HEK293 (cell line): ENCODE results near the gene NRIP1.

ENCODE experiments used
- CTCF ChIA-PET: fragments of 350-600 bp; formaldehyde crosslinking; extraction: SDS; loops from one replicate; lab custom pipeline; 2021; ENCODE audit warnings: antibody characterized with exemption; lab: Yijun Ruan, JAX
- POLR2A ChIA-PET: fragments of 300-600 bp; formaldehyde crosslinking; extraction: SDS; loops from one replicate; lab custom pipeline; 2020; ENCODE audit warnings: antibody characterized with exemption, inconsistent platforms; lab: Yijun Ruan, JAX
- H3K27ac ChIP-seq: fragments of 200-500 bp; sonication (Bioruptor generic); 2 replicates; pipeline ENCODE4 v1.5.1; 2014; ENCODE audit warnings: low read depth, low read length, control low read depth, inconsistent platforms; ENCODE audit errors: extremely low read depth
- H3K36me3 ChIP-seq, 2 experiments: fragments of 200-500 bp in 1 of 2; sonication (Bioruptor generic) in 1 of 2; 1 replicate in 1 of 2; 2 replicates in 1 of 2; pipeline ENCODE4 v1.5.1; 2014 to 2017; ENCODE audit warnings: inconsistent platforms in 2 of 2, low read length in 2 of 2; ENCODE audit not compliant: control insufficient read depth in 2 of 2, insufficient read depth in 1 of 2
- H3K4me1 ChIP-seq: fragments of 200-500 bp; sonication (Bioruptor generic); 2 replicates; pipeline ENCODE4 v1.5.1; 2014; ENCODE audit warnings: mild to moderate bottlenecking, low read length, inconsistent platforms; ENCODE audit not compliant: control insufficient read depth, insufficient read depth
- H3K4me3 ChIP-seq: 2 replicates; pipeline ENCODE4 v1.5.1; 2011; ENCODE audit warnings: low read depth, mild to moderate bottlenecking, control low read depth, low read length, moderate library complexity
- H3K9me3 ChIP-seq: fragments of 200-500 bp; sonication (Bioruptor generic); 2 replicates; pipeline ENCODE4 v1.5.1; 2014; ENCODE audit warnings: low read depth, low read length, inconsistent platforms; ENCODE audit not compliant: control insufficient read depth, insufficient read depth
- KLF16 ChIP-seq: fragments of 450-650 bp; formaldehyde crosslinking; IDR thresholded peaks from 2 replicates; pipeline ENCODE4 v1.5.1; 2017; ENCODE audit warnings: missing biosample characterization, missing genetic modification characterization
- SETDB1 ChIP-seq: IDR thresholded peaks from one replicate; pipeline ENCODE4 v1.6.1; 2017; ENCODE audit warnings: mild to moderate bottlenecking, low read length, moderate library complexity, mixed read lengths; ENCODE audit not compliant: insufficient read length
- SP7 ChIP-seq: fragments of 450-650 bp; formaldehyde crosslinking; IDR thresholded peaks from 2 replicates; pipeline ENCODE4 v1.5.1; 2016; ENCODE audit warnings: missing biosample characterization, missing genetic modification characterization
- ZBTB48 ChIP-seq: fragments of 450-650 bp; formaldehyde crosslinking; IDR thresholded peaks from 2 replicates; pipeline ENCODE4 v1.5.1; 2016; ENCODE audit warnings: missing biosample characterization, missing genetic modification characterization
- ZFP41 ChIP-seq: fragments of 450-650 bp; formaldehyde crosslinking; IDR thresholded peaks from 2 replicates; pipeline ENCODE4 v1.5.1; 2016; ENCODE audit warnings: missing biosample characterization, missing genetic modification characterization, borderline replicate concordance
- ZIC2 ChIP-seq: fragments of 450-650 bp; formaldehyde crosslinking; IDR thresholded peaks from 2 replicates; pipeline ENCODE4 v1.5.1; 2016; ENCODE audit warnings: missing biosample characterization, missing genetic modification characterization
- ZNF133 ChIP-seq: fragments of 450-650 bp; formaldehyde crosslinking; IDR thresholded peaks from 2 replicates; pipeline ENCODE4 v1.5.1; 2016; ENCODE audit warnings: missing biosample characterization, missing genetic modification characterization
- ZNF2 ChIP-seq: fragments of 450-650 bp; formaldehyde crosslinking; IDR thresholded peaks from 2 replicates; pipeline ENCODE4 v1.5.1; 2016; ENCODE audit warnings: missing biosample characterization, missing genetic modification characterization
- ZNF292 ChIP-seq: fragments of 450-650 bp; formaldehyde crosslinking; IDR thresholded peaks from 2 replicates; pipeline ENCODE4 v1.5.1; 2016; ENCODE audit warnings: low read depth, missing biosample characterization, missing genetic modification characterization, borderline replicate concordance
- ZNF350 ChIP-seq: fragments of 450-650 bp; formaldehyde crosslinking; IDR thresholded peaks from 2 replicates; pipeline ENCODE4 v1.5.0; 2017; ENCODE audit warnings: missing biosample characterization, mild to moderate bottlenecking, missing genetic modification characterization
- ZNF404 ChIP-seq: fragments of 450-650 bp; formaldehyde crosslinking; IDR thresholded peaks from 2 replicates; pipeline ENCODE4 v1.5.1; 2017; ENCODE audit warnings: missing biosample characterization, missing genetic modification characterization
- ZNF768 ChIP-seq: fragments of 450-650 bp; formaldehyde crosslinking; IDR thresholded peaks from 2 replicates; pipeline ENCODE4 v1.5.1; 2018; ENCODE audit warnings: missing biosample characterization, mild to moderate bottlenecking, missing genetic modification characterization
- TF ChIP-seq, protein P1 (sequence below): fragments of 450-650 bp; formaldehyde crosslinking; IDR thresholded peaks from 2 replicates; pipeline ENCODE4 v1.5.1; 2016; ENCODE audit warnings: missing biosample characterization, missing genetic modification characterization
- TF ChIP-seq, protein P2 (sequence below): fragments of 450-650 bp; formaldehyde crosslinking; IDR thresholded peaks from 2 replicates; pipeline ENCODE4 v1.5.1; 2016; ENCODE audit warnings: missing biosample characterization, missing genetic modification characterization

The NRIP1 gene

DNA sequence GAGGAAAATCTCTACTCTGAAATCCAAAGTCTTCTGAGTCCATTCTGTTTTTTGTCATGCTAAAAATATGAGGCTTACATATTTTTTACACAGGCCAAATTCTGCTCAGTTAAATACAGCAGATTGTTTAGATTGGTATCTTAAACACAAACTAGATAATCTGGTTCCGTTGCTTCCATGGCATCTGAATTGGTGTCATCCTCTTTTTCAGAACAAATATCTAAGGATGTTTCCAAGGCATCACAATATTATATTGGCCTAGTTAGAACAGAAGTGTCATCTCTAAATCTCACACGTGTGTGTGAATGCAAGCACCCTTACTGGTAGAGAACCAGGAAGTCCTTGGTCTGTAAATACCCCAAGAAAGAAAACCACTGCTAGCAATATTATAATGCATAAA lies 151.2 kb downstream of the NRIP1 start:
- Histone ChIP-seq H3K27ac (no peak overlapping the region), H3K36me3 (no peaks in the 10 kb centered on the region), H3K9me3 (no peaks in the 10 kb centered on the region), H3K4me3 (no peak overlapping the region), H3K4me1 (no peaks in the 10 kb centered on the region)
- POLR2A ChIA-PET, result no interaction called here
- CTCF ChIA-PET, result no interaction called here
- TF ChIP-seq, protein P1, sequence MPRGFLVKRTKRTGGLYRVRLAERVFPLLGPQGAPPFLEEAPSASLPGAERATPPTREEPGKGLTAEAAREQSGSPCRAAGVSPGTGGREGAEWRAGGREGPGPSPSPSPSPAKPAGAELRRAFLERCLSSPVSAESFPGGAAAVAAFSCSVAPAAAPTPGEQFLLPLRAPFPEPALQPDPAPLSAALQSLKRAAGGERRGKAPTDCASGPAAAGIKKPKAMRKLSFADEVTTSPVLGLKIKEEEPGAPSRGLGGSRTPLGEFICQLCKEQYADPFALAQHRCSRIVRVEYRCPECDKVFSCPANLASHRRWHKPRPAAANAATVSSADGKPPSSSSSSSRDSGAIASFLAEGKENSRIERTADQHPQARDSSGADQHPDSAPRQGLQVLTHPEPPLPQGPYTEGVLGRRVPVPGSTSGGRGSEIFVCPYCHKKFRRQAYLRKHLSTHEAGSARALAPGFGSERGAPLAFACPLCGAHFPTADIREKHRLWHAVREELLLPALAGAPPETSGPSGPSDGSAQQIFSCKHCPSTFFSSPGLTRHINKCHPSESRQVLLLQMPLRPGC (tag by site-specific recombination), result no peak
- TF ChIP-seq ZNF2 (tag by site-specific recombination) (no peak), SP7 (tag by site-specific recombination) (no peak), KLF16 (tag by site-specific recombination) (no peak), ZNF292 (tag by site-specific recombination) (no peak), ZNF768 (tag by site-specific recombination) (no peak), ZIC2 (tag by site-specific recombination) (no peak)
- TF ChIP-seq, protein P2, sequence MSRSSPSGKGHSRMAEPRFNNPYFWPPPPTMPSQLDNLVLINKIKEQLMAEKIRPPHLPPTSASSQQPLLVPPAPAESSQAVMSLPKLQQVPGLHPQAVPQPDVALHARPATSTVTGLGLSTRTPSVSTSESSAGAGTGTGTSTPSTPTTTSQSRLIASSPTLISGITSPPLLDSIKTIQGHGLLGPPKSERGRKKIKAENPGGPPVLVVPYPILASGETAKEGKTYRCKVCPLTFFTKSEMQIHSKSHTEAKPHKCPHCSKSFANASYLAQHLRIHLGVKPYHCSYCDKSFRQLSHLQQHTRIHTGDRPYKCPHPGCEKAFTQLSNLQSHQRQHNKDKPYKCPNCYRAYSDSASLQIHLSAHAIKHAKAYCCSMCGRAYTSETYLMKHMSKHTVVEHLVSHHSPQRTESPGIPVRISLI (tag by site-specific recombination), result no peak
- TF ChIP-seq, all 188 proteins: peak for 0

DNA sequence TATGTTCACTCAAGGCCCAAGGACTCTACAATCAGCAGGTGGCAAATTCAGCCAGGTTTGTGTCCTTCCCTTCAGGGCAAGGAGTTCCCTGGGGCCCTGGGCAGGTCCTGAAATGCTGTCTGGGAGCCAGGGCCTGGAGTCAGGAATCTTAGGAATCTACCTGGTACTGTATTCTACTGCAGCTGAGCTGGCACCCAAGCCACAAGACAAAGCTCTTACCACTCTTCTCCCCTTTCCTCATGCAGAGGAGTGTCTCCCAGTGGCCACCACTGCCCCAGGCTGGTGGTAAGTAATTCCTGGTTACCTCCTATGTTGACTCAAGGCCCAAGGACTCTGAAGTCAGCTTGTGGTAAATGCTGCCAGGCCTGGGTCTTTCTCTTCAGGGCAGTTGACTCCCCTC lies 153.4 kb downstream of the NRIP1 start:
- TF ChIP-seq ZBTB48 (tag by site-specific recombination), result no peak
- TF ChIP-seq ZNF404 (tag by site-specific recombination), result no peak
- no peak for TF ChIP-seq ZNF350 (tag by site-specific recombination)
- no peak for TF ChIP-seq ZFP41 (tag by site-specific recombination)
- TF ChIP-seq ZNF133 (tag by site-specific recombination), result no peak
- TF ChIP-seq SETDB1, result no peak
- ChIA-PET POLR2A (no interaction called here), CTCF (no interaction called here)
- no peaks in the 10 kb centered on the region for H3K4me1 ChIP-seq
- no peak overlapping the region for H3K4me3 ChIP-seq
- no peak overlapping the region for H3K27ac ChIP-seq
- H3K36me3 ChIP-seq, result no peaks in the 10 kb centered on the region
- no peaks in the 10 kb centered on the region for H3K9me3 ChIP-seq
